HEK293 (cell line): ENCODE data around the gene PHLDA1.

Experiments
- CTCF ChIA-PET: fragments of 350-600 bp; formaldehyde crosslinking; extraction: SDS; loops from one replicate; lab custom pipeline; 2021; ENCODE audit warnings: antibody characterized with exemption; lab: Yijun Ruan, JAX
- POLR2A ChIA-PET: fragments of 300-600 bp; formaldehyde crosslinking; extraction: SDS; loops from one replicate; lab custom pipeline; 2020; ENCODE audit warnings: antibody characterized with exemption, inconsistent platforms; lab: Yijun Ruan, JAX
- H3K27ac ChIP-seq: fragments of 200-500 bp; sonication (Bioruptor generic); 2 replicates; pipeline ENCODE4 v1.5.1; 2014; ENCODE audit warnings: low read depth, low read length, control low read depth, inconsistent platforms; ENCODE audit errors: extremely low read depth
- H3K36me3 ChIP-seq, 2 experiments: fragments of 200-500 bp in 1 of 2; sonication (Bioruptor generic) in 1 of 2; 1 replicate in 1 of 2; 2 replicates in 1 of 2; pipeline ENCODE4 v1.5.1; 2014 to 2017; ENCODE audit warnings: inconsistent platforms in 2 of 2, low read length in 2 of 2; ENCODE audit not compliant: control insufficient read depth in 2 of 2, insufficient read depth in 1 of 2
- H3K4me1 ChIP-seq: fragments of 200-500 bp; sonication (Bioruptor generic); 2 replicates; pipeline ENCODE4 v1.5.1; 2014; ENCODE audit warnings: mild to moderate bottlenecking, low read length, inconsistent platforms; ENCODE audit not compliant: control insufficient read depth, insufficient read depth
- H3K4me3 ChIP-seq: 2 replicates; pipeline ENCODE4 v1.5.1; 2011; ENCODE audit warnings: low read depth, mild to moderate bottlenecking, control low read depth, low read length, moderate library complexity
- H3K9me3 ChIP-seq: fragments of 200-500 bp; sonication (Bioruptor generic); 2 replicates; pipeline ENCODE4 v1.5.1; 2014; ENCODE audit warnings: low read depth, low read length, inconsistent platforms; ENCODE audit not compliant: control insufficient read depth, insufficient read depth
- GLI2 ChIP-seq: fragments of 450-650 bp; formaldehyde crosslinking; IDR thresholded peaks from 2 replicates; pipeline ENCODE4; 2017; ENCODE audit warnings: missing biosample characterization, missing genetic modification characterization, low read depth, borderline replicate concordance
- HOXC10 ChIP-seq: sonication (generic); formaldehyde crosslinking; IDR thresholded peaks from 2 replicates; pipeline ENCODE4 v1.8.1; 2023; ENCODE audit warnings: mild to moderate bottlenecking, missing genetic modification reagents
- PRDM4 ChIP-seq: fragments of 450-650 bp; formaldehyde crosslinking; IDR thresholded peaks from 2 replicates; pipeline ENCODE4 v1.5.1; 2017; ENCODE audit warnings: missing biosample characterization, missing genetic modification characterization
- SALL2 ChIP-seq: fragments of 450-650 bp; formaldehyde crosslinking; IDR thresholded peaks from 2 replicates; pipeline ENCODE4 v1.5.0; 2017; ENCODE audit warnings: missing biosample characterization, mild to moderate bottlenecking, missing genetic modification characterization, borderline replicate concordance
- YY1 ChIP-seq: fragments of 450-650 bp; formaldehyde crosslinking; IDR thresholded peaks from 2 replicates; pipeline ENCODE4 v1.5.1; 2018; ENCODE audit warnings: missing biosample characterization, missing genetic modification characterization
- ZBTB7A ChIP-seq: fragments of 450-650 bp; formaldehyde crosslinking; IDR thresholded peaks from 2 replicates; pipeline ENCODE4 v1.5.1; 2016; ENCODE audit warnings: low read depth, missing biosample characterization, missing genetic modification characterization
- ZFHX2 ChIP-seq: fragments of 450-650 bp; formaldehyde crosslinking; conservative IDR thresholded peaks from 2 replicates; pipeline ENCODE4 v1.5.1; 2016; ENCODE audit warnings: missing biosample characterization, missing genetic modification characterization
- ZNF174 ChIP-seq: fragments of 450-650 bp; formaldehyde crosslinking; IDR thresholded peaks from 2 replicates; pipeline ENCODE4 v1.5.0; 2017; ENCODE audit warnings: missing biosample characterization, mild to moderate bottlenecking, missing genetic modification characterization
- ZNF175 ChIP-seq: fragments of 450-650 bp; formaldehyde crosslinking; IDR thresholded peaks from 2 replicates; pipeline ENCODE4 v1.5.1; 2016; ENCODE audit warnings: missing biosample characterization, missing genetic modification characterization
- ZNF184 ChIP-seq: fragments of 450-650 bp; IDR thresholded peaks from 2 replicates; pipeline ENCODE4 v1.5.1; 2018; ENCODE audit warnings: missing biosample characterization, mild to moderate bottlenecking, missing genetic modification characterization
- ZNF221 ChIP-seq: fragments of 450-650 bp; formaldehyde crosslinking; IDR thresholded peaks from 2 replicates; pipeline ENCODE4 v1.5.1; 2017; ENCODE audit warnings: missing biosample characterization, missing genetic modification characterization, borderline replicate concordance
- ZNF416 ChIP-seq: fragments of 450-650 bp; formaldehyde crosslinking; IDR thresholded peaks from 2 replicates; pipeline ENCODE4 v1.5.1; 2016; ENCODE audit warnings: missing biosample characterization, missing genetic modification characterization
- ZNF501 ChIP-seq: fragments of 450-650 bp; formaldehyde crosslinking; IDR thresholded peaks from 2 replicates; pipeline ENCODE4 v1.5.1; 2016; ENCODE audit warnings: missing biosample characterization, missing genetic modification characterization
- ZNF510 ChIP-seq: fragments of 450-650 bp; formaldehyde crosslinking; IDR thresholded peaks from 2 replicates; pipeline ENCODE4 v1.5.1; 2018; ENCODE audit warnings: mild to moderate bottlenecking, missing genetic modification characterization, missing biosample characterization; ENCODE audit not compliant: insufficient replicate concordance
- ZNF514 ChIP-seq: fragments of 450-650 bp; formaldehyde crosslinking; IDR thresholded peaks from 2 replicates; pipeline ENCODE4 v1.5.1; 2016; ENCODE audit warnings: missing biosample characterization, missing genetic modification characterization
- ZNF521 ChIP-seq: fragments of 450-650 bp; formaldehyde crosslinking; IDR thresholded peaks from 2 replicates; pipeline ENCODE4 v1.5.1; 2017; ENCODE audit warnings: missing biosample characterization, mild to moderate bottlenecking, missing genetic modification characterization
- ZNF596 ChIP-seq: fragments of 450-650 bp; IDR thresholded peaks from 2 replicates; pipeline ENCODE4 v1.5.0; 2018; ENCODE audit warnings: missing biosample characterization, mild to moderate bottlenecking, missing genetic modification characterization, moderate library complexity
- ZNF623 ChIP-seq: fragments of 450-650 bp; formaldehyde crosslinking; IDR thresholded peaks from 2 replicates; pipeline ENCODE4 v1.5.1; 2016; ENCODE audit warnings: missing biosample characterization, missing genetic modification characterization
- ZNF624 ChIP-seq: fragments of 450-650 bp; formaldehyde crosslinking; IDR thresholded peaks from 2 replicates; pipeline ENCODE4 v1.5.1; 2017; ENCODE audit warnings: missing biosample characterization, missing genetic modification characterization
- ZNF664 ChIP-seq: fragments of 450-650 bp; formaldehyde crosslinking; IDR thresholded peaks from 2 replicates; pipeline ENCODE4 v1.5.1; 2016; ENCODE audit warnings: missing biosample characterization, missing genetic modification characterization
- ZNF707 ChIP-seq: fragments of 450-650 bp; formaldehyde crosslinking; IDR thresholded peaks from 2 replicates; pipeline ENCODE4 v1.5.1; 2016; ENCODE audit warnings: missing biosample characterization, missing genetic modification characterization
- ZNF837 ChIP-seq: fragments of 450-650 bp; formaldehyde crosslinking; IDR thresholded peaks from 2 replicates; pipeline ENCODE4 v1.5.1; 2016; ENCODE audit warnings: missing biosample characterization, missing genetic modification characterization
- TF ChIP-seq, protein P1 (sequence below): fragments of 450-650 bp; formaldehyde crosslinking; IDR thresholded peaks from 2 replicates; pipeline ENCODE4 v1.5.1; 2016; ENCODE audit warnings: missing biosample characterization, missing genetic modification characterization
- TF ChIP-seq, protein P2 (sequence below): fragments of 450-650 bp; formaldehyde crosslinking; IDR thresholded peaks from 2 replicates; pipeline ENCODE4 v1.5.1; 2016; ENCODE audit warnings: missing biosample characterization, missing genetic modification characterization
- TF ChIP-seq, protein P3 (sequence below): fragments of 450-650 bp; formaldehyde crosslinking; IDR thresholded peaks from 2 replicates; pipeline ENCODE4 v1.5.1; 2016; ENCODE audit warnings: missing biosample characterization, missing genetic modification characterization

Gene PHLDA1

GRCh38 chr12:76024942-76025600 lies 6.5 kb downstream of the PHLDA1 start (continued):
- TF ChIP-seq ZNF514 (tag by site-specific recombination), result no peak
- no peak for TF ChIP-seq ZNF707 (tag by site-specific recombination)
- no peak for TF ChIP-seq SALL2 (tag by site-specific recombination)
- no peak for TF ChIP-seq ZNF221
- TF ChIP-seq, protein P1, sequence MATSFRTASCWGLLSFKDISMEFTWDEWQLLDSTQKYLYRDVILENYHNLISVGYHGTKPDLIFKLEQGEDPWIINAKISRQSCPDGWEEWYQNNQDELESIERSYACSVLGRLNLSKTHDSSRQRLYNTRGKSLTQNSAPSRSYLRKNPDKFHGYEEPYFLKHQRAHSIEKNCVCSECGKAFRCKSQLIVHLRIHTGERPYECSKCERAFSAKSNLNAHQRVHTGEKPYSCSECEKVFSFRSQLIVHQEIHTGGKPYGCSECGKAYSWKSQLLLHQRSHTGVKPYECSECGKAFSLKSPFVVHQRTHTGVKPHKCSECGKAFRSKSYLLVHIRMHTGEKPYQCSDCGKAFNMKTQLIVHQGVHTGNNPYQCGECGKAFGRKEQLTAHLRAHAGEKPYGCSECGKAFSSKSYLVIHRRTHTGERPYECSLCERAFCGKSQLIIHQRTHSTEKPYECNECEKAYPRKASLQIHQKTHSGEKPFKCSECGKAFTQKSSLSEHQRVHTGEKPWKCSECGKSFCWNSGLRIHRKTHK (tag by site-specific recombination), result no peak

GRCh38 chr12:76024102-76024781 lies 7.3 kb downstream of the PHLDA1 start:
- no peaks in the 10 kb centered on the region for H3K9me3 ChIP-seq
- TF ChIP-seq ZNF624 (tag by site-specific recombination) (no peak), ZNF416 (tag by site-specific recombination) (no peak), ZNF175 (tag by site-specific recombination) (no peak), ZFHX2 (tag by site-specific recombination) (no peak), ZBTB7A (tag by site-specific recombination) (no peak), GLI2 (tag by site-specific recombination) (no peak), ZNF521 (no peak)
- POLR2A ChIA-PET, result no interaction called here

DNA sequence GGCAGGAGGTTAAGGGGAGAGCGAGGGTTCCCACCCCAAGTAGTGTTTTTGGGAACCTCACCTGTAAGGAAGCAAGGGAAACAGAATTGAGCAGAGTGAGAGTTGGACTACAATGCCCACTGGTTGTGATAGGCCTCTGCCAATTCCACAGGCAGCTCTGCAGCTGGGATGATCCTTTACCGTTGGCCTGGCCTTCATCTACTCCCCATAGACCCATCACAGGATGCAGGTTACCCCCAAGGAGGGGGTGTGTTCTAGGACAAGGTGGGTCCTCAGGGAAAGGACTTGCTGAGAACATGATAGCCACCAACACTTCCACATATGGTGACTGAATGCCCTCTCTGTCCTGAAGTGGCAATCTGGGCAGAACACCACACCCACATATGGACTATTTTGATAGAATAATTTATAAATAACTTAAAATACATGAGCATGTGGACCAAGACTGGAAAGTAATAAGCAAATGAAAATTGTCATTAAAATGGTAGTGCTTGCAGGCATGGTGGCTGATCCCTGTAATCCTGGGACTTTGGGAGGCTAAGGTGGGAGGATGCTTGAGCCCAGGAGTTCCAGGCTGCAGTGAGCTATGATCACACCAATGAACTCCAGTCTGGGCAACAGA lies 8.4 kb downstream of the PHLDA1 start:
- Histone ChIP-seq H3K27ac (no peak overlapping the region), H3K9me3 (no peaks in the 10 kb centered on the region), H3K4me3 (no peak overlapping the region), H3K4me1 (no peaks in the 10 kb centered on the region; the same call in 1 of the 2 replicates), H3K36me3 (no peaks in the 10 kb centered on the region)
- ChIA-PET CTCF (no interaction called here), POLR2A (interaction anchor here (1.8 kb wide), 1 partner anchor 8 kb away, joined by 6 read pairs; the partner anchor contains the start of gene PHLDA1)
- TF ChIP-seq ZNF174 (tag by site-specific recombination) (no peak), ZNF837 (no peak), HOXC10 (CRISPR knock-in tag) (no peak), ZNF510 (tag by site-specific recombination) (no peak), ZNF501 (tag by site-specific recombination) (no peak), ZNF596 (tag by site-specific recombination) (no peak), YY1 (tag by site-specific recombination) (no peak), ZNF184 (no peak), ZNF664 (tag by site-specific recombination) (no peak), ZNF623 (tag by site-specific recombination) (no peak), ZNF521 (no peak), PRDM4 (tag by site-specific recombination) (no peak)
- TF ChIP-seq, protein P2, sequence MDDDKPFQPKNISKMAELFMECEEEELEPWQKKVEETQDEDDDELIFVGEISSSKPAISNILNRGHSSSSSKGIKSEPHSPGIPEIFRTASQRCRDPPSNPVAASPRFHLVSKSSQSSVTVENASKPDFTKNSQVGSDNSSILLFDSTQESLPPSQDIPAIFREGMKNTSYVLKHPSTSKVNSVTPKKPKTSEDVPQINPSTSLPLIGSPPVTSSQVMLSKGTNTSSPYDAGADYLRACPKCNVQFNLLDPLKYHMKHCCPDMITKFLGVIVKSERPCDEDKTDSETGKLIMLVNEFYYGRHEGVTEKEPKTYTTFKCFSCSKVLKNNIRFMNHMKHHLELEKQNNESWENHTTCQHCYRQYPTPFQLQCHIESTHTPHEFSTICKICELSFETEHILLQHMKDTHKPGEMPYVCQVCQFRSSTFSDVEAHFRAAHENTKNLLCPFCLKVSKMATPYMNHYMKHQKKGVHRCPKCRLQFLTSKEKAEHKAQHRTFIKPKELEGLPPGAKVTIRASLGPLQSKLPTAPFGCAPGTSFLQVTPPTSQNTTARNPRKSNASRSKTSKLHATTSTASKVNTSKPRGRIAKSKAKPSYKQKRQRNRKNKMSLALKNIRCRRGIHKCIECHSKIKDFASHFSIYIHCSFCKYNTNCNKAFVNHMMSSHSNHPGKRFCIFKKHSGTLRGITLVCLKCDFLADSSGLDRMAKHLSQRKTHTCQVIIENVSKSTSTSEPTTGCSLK (tag by site-specific recombination), result no peak
- TF ChIP-seq, protein P3, sequence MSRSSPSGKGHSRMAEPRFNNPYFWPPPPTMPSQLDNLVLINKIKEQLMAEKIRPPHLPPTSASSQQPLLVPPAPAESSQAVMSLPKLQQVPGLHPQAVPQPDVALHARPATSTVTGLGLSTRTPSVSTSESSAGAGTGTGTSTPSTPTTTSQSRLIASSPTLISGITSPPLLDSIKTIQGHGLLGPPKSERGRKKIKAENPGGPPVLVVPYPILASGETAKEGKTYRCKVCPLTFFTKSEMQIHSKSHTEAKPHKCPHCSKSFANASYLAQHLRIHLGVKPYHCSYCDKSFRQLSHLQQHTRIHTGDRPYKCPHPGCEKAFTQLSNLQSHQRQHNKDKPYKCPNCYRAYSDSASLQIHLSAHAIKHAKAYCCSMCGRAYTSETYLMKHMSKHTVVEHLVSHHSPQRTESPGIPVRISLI (tag by site-specific recombination), result no peak

More at GRCh38 chr12:76024102-76024781, 7.3 kb downstream of the PHLDA1 start:
- Histone ChIP-seq H3K27ac (no peak overlapping the region), H3K36me3 (no peaks in the 10 kb centered on the region), H3K4me1 (no peaks in the 10 kb centered on the region; the same call in 1 of the 2 replicates), H3K4me3 (no peak overlapping the region)
- CTCF ChIA-PET, result interaction anchor here (0.5 to 1.2 kb wide), 2 partner anchors 496 to 497 kb away, joined by 4 to 5 read pairs; no protein-coding TSS in a partner anchor
